Cerebellar nuclear complex (tissue), 1 donor: Measurements from ENCODE around the gene CTNNA3.

Experiments used
- DNase-seq, 2 experiments: peaks; one replicate each; lab custom pipeline; 2025; lab: John Stamatoyannopoulos, UW

The CTNNA3 gene

DNA sequence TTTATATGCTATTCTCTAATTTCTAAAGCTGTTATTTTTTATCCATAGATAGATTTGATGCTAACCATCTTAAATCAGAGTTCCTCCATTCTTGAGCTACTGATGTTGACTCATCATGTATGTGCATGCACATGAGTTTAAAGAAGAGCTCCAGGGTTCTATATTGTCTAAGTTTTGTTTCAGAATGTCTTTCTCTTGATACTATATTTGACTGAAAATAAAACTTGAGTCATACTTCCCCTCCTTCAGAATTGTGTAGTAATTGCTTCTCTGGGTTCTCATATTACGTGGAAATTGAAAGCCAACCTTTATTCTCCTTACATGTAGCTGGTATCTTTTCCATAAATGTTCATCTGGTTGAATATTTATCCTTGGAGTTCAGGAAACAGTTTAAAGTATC, 680.8 kb downstream of the CTNNA3 start:
- no peak for DNase-seq

DNA sequence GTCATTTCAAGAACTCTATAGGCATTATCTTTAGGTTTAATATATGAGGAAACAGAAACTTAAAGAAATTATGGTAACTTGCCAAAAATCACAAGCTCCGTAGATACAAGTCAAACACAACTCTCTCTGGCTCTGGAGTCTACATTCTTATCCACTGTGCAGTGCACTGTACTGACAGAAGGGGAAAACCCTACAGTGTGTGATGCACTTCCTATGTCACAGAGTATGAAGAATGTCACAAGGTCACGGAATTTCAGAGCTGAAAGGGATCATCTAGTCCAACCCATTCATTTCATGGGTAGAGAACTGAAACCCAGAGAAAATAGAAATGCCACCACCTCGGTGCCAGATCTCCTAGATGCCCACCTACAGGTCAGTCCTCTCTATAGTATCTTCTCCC, 684.0 kb downstream of the CTNNA3 start:
- no peak for DNase-seq

DNA sequence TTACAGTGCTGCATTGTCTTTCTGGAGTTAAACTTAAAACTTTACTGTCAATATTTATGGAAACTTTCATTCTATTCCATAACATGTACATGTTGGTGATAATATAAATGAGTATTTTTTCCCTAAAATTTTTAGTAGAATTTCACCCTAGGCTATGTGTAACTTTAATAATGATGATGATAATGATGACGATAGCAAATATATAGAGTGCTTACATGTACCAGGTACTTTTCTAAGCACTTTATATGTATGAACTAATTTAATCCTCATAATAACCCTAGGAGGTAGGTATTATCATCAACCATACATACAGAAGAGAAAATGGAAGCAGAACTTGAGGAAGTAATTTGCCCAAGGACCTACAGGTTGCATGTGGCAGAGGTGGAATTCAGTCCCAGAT, 684.5 kb downstream of the CTNNA3 start:
- no peak for DNase-seq

DNA sequence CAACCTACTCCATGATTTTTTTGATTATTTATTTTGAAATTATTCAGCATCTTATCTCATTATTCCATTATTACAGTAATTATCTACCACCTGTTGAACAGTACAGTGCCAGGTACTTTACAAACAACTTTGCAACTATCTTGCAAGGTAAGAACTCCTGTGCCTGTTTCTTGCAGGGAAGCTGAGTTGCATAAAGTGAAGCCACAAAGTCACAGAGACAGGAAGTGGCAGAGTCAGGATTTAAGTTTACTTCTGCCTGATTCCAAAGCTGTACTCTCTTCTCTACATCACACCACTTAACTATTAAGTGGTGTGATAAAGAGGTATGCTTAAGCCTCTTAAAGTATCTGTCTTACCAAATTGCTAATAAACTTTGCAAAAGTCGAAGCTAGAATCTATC, 690.0 kb downstream of the CTNNA3 start:
- no peak for DNase-seq

DNA sequence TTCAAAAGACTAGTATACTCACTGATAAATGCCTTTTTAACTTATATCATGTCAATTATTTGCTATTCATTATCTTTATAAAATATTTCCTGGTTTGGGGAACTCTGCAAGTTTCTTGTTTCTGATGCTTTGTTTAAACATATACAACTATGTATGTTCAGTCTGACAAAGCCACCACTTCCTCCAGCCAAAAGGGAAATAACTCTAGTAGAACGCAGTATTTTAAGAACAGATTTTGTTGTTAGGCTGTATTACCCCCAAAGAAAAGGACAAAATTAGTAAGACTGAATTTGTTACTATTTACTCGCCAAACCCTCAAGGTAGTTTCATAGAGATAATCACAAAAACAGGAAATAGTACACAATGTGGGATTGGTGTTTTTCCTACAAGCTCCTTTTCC, 691.3 kb downstream of the CTNNA3 start:
- DNase-seq: no peak

DNA sequence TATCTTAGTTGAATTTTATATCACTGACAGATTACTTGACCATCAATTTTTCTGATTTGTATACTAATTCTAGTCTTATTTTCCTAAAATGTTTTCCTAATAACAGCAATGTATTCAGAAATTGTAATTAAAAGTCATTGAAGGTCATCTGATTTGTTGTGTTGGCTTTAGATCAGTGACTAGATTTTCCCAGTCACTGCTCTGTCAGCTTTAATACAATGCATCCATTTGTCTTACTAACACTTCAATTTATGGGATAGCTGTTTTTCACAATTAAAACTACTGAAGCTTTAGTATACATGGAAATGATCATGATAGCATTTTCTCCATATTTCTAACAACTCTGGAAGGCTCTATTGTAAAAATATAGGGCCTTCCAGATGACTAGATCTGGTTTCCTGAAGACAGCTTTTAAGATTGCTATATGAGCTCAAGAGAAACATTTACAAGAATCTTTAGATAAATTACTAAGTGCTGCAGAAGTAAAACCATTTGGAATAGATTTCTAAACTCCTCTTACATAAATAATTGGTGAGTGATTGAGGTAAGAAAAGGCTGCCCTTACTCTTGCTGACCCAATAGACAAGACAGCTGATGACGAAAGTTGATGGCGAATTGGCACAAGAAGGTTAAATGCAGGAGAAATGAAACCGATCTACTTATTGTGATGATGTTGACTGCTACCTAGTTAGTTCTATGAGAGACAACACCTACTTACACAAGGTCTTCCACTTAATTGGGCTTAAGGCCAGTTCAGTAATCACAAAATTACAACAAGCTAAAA, 696.0 kb downstream of the CTNNA3 start:
- no peak for DNase-seq

DNA sequence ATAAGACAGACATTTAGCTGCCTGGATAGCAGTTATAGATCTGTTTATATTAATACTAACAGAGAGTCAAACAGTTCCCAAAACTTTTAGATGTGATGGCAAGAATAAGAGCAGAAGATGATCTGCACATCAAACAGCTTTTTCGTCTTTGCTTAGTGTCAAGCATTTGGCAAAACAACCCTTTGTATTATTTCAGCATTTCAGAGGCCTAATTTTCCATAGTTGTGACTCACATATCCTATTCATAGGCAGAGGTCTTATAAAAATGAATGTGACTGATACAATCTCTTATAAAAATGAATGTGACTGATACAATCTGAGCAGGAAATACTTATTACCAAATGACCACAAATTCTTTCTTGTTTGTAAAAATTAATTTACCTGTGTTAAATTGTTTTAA, 699.0 kb downstream of the CTNNA3 start:
- DNase-seq: no peak

DNA sequence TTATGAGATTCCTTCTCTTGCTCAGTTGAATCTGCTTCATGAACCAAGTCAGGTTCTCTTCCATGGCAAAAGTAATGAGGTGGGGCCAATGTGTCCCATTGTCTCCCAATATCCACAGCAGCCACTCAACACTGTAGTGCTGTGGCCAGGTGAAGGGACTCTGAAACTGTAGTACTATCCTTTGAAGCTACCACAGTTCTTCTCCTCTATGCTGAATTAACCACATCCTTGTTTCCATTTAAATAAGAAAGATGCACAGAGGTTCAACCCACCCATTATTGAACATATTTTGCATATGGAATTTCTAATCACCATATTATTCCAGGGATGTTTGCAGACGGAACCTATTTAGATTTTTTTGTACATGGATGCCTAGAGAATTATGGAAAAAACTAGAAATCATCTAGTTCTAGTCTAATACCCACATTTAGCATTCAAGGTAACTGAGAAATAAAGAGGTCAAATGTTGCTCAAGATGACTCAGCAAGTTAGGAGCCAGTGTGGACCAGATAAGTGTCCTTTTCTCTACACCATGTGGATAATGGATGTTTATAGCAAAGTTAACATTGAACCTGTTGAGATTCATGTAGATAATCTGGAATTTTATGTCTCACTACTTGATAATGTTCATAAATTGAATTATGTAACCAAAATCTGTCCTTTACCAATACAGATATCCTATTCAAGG, 705.7 kb downstream of the CTNNA3 start:
- no peak for DNase-seq

DNA sequence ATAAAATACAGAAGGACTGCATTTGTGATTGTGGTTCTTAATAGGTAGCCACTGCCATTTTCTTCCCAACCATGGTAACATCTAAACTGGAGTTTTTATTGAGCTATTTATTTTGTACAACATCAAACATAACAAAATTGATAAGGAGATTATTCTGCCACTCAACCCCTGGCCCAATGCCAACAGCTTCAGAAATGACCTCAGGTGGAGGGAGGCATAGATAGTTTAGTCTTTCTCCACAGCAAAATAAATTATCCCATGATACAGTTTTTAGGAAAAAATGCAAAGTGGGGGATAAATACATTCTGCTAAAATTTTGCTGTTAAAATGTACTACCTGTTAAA, 712.5 kb downstream of the CTNNA3 start:
- no peak for DNase-seq

DNA sequence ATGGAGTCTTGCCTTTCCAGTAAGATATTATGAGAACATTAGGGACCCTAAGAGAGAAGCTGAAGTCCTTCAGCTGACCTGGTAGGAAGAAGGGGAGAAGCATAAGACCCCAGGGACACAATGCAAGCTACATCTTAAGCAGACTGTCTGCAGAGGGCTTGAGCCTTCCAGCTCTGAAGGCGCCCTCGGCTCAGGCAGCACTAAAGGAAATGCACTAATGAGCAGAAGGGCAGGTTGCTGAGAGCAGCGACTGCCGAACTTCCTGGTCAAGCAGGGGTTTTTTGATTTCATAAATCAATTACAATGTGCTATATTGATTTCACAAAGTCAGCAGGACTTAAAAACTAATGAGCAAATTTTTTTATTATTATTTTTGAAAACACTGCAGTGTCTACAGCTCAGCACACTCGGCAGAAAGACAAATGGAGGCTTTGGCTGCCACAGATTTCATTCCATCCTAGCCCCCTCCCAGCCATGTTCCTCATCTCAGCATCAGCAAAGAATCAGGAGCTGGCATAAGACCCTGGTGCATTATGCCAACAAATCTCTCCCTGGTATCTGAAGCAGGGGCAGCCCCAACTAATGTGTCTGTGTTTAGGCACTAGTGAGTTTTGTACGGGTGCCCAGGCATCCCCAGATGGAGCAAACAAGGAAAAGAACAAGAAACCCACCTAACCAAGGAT, 713.1 kb downstream of the CTNNA3 start:
- no peak for DNase-seq

DNA sequence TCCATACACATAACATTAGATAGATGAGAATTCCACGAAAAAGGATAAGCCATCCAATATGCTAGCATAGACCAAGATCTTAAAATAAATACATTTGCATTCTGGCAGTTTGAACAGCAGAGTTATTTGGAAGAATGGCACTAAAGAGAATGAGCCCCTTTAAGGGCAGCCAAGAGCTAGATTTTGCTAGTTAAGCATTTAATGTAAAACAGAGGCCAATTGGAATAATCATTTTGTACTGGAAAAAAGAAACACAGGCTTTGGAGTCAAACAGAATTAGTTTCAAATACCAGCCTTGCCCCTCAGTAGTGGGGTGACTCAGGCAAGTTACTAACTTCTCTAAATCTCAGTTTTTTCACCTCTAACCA, 714.0 kb downstream of the CTNNA3 start:
- no peak for DNase-seq

DNA sequence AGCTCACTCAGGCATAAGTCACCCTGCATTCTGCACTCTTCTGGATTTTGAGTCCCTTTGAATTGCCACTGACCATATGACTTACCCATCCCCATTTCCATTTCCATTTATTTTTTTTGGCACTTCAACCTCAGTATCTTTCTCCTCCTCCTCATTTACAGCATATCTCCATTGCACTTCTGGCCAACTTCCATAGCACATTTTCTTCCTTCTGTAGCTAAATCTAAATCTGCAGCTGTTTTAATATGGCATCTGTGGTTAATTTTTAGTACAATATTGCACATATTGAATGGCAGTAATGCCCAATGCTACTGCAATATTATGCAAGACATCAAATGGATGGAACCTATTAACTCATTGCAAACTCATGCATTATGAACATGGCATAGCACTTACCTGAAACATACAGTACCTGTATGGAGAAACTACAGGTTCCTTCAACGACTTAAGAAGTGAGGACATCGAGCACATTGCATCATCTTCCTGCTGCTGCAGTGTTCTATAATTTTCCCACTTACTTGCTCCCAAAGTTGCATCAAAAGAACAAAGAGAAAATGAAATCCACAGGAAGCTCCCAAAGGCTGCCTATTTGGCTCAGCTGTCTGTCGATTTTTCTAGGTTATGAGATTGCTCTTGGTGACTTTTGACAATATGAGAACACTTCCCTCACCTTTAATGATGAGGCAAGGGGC, 714.5 kb downstream of the CTNNA3 start:
- no peak for DNase-seq

DNA sequence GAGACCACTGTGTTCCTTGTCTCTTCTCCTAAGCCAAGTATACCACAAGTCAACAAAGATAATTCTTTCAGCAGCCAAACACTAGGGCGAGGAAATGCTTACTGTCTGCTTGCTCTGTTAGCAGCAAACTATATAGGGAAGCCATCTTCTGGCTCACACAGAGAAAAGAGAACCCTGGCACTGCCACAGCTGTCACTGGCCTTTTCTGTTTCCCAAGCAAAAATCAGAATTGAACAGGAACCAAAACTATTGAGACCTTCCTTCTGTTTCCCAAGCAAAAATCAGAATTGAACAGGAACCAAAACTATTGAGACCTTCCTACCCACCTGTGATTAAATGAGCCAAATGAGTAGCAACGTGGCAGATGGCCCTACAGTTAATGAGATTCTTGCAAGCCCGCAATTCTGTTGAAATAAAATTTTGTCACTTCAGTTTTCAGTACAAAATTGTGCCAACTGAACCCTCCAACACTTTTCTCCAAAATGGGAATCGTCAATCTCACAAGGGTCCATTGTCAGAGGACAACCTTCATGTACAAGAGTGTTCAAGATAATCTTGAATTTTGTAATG, 715.7 kb downstream of the CTNNA3 start:
- DNase-seq: peak in 1 of 2 experiments; percentile 51

DNA sequence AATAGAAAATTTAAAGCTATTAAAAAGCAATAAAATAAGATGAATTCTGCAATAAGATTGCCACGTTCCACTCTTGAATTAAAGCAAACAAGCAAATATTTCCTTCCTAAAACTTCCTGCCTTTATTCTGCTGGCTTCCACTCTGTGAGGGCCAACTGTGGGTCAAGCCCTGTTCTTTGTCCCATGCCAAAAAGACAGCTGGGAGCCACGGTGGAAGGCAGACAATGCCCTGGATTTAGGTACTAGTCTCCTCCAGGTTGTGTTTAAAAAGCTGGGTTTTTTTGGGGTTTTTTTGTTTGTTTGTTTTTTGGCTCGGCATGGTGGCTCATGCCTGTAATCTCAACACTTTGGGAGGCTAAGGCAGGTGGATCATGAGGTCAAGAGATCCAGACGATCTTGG, 731.0 kb downstream of the CTNNA3 start:
- DNase-seq: peak; percentile 20 to 50

DNA sequence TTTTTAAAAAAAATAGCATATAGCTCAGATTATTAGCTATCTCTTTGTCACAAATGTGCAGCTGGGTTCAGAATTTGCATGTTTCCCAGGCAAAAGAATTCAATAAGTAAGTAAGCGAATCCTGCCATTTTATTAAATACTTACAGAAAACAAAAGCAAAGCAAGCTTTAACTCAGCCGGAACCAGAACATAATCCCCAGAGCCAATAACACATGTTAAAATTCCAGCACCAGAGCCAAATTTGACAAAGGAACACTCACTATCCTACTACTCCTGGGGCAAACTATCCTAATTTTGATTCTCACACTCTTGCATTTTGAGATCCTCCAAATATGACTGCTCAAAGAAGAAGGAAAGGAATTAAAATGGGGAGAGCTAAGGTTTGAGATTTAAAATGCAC, 737.5 kb downstream of the CTNNA3 start:
- no peak for DNase-seq

DNA sequence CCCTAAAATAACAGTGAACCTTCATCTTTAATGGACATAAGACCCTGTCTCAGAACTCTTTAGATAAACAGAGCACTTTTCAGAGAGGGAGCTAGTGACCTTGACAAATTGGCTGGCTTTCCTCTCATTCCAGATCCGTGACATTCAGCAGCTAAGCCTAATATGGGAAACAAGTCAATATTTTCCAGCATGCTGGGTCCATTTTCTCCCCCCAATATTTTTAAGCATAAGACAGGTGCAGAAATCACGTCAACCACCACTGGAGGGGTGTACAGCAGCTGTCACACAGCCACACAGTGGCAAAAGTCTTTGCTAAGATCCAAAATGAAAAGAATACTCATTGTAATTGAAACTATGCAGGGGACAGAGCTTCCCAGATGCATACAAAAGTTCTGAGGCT, 744.1 kb downstream of the CTNNA3 start:
- no peak for DNase-seq

DNA sequence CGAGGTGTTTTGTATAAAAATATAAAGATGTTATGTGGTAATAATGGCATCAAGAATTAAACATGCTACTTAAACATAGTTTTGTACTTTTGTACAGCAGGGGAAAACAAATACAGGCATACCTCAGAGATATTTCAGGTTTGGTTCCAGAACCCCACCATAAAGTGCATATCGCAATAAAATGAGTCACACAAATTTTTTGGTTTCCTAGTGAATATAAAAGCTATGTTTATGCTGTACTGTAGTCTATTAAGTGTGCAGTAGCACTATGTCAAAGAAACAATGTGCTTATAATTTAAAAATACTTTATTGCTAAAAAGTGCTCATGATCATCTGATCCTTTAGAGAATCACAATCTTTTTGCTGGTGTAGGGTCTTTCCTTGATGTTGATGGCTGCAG, 752.4 kb downstream of the CTNNA3 start:
- DNase-seq: no peak

DNA sequence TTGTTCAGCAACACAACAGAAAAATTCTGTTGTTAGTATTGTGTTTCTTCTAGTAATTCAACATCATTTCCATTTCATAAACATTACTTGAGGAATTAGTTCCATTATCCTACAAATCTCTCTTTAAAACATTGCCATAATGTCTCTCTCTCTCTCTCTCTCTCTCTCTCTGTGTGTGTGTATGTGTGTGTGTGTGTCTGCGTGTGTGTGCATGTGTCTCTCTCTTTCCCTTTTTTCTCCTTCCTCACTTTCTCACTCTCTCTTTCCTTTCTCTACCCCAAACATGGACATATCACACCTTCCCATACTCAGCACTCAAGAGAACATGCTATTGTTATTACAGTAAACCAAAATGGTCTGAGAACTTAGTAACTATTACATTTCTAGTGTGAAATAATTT, 753.6 kb downstream of the CTNNA3 start:
- no peak for DNase-seq

DNA sequence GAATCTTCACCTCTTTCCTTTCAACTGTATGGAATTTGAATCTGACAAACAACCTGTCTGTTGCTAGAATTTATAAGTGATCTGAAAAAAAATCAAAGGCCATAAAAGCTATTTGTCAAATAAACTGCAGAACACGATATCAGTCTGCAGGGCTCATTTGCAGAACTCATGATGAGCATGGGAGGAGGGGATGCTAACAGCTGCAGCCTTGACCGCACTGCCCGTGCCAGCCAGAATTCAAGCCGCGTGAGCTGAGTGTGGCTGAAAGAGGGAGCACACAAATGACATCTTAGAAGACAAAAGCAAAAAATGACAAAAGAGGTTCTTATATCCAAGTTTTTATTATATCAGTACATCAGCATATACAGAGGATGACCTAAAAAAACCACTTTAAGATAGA, 754.5 kb downstream of the CTNNA3 start:
- no peak for DNase-seq

DNA sequence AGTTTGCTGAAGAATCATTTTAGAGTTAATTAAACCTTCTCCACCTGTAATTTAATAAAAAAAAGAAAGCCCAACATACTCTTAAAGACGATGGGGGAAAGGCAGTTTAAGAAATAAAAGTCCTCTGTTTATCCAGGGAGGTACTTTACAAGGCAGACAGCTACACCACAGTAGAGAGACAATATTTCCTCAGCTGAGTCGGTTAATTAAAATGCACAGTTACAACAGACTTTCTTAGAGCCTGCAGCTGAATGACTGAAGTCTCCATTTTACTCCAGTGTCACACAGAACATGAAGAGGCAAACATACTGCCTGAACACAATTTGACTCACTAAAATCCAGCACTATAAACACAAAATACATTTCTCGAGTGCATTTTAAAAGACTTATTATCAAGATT, 755.0 kb downstream of the CTNNA3 start:
- no peak for DNase-seq

DNA sequence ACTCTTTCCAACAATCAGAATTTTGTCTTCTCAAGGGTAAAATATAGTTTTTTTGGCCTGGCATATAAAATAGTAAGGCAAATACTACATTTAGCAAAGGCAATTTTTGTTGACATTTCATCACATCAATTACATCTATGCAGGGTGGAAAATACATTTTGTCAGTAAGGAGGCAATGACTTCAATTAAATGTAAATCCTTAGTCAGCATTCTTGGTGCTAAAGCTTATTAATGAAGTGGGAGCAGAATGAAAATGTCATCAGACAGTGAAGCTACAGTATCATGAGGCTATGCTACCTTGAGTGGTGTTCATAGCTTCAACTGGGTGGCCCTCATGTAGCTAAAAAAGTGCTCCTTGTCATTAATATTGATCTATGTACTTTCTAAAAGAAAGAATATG, 761.3 kb downstream of the CTNNA3 start:
- no peak for DNase-seq

DNA sequence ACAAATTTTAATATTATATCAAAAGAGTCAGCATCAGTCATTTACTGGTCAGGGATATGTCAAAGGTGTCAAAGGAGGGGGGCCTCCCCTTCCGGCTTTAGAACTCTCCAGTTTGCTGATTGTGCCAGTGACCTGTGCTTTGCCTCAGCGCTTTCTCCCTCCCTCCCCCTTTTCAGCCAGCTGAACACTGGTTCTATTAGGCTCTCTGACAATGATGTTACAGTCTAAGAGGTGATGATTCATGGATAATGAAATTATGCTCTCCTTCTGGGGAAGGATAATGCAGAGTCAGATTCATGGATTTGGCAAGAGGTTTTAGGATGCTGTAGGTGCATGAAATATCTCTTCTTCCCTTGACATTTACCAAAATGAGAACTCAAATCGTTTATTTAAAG, 764.0 kb downstream of the CTNNA3 start:
- no peak for DNase-seq
